SU-DHL-6 (cell line): ENCODE measurements around the gene NXT1.

Source experiments
- EZH2phosphoT487 ChIP-seq: fragments of 200-600 bp; sonication (generic), shearing (Covaris generic); conservative IDR thresholded peaks from 2 replicates; pipeline ENCODE4 v1.6.1; 2018; ENCODE audit warnings: mild to moderate bottlenecking, antibody characterized with exemption, low read length, moderate library complexity, mixed read lengths
- TF ChIP-seq, protein P1 (sequence below): fragments of 200-600 bp; sonication (generic); IDR thresholded peaks from one replicate; pipeline ENCODE4 v1.5.1; 2017; ENCODE audit warnings: antibody characterized with exemption, mild to moderate bottlenecking, low read length, moderate library complexity; ENCODE audit not compliant: insufficient read depth, poor library complexity, severe bottlenecking

DNA sequence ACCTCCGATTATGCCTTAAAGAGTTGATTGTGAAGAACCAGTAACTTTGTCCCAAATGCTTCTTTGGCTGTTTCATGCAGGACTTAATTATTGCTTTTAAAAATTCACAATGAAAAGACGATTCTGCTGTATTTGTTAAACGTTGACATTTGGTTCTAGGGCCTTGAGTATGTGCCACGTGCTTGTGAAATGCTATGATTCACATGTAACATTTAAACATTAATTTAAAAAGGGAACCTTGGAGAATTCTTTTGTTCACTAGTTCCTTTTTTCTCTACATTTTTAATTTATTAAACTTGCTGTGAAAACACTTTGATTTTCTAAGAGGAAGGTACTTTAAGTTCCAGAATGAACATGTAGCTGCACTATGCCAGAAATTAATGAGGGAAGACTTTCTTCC is 20.9 kb downstream of the NXT1 start:
- TF ChIP-seq, protein P1, sequence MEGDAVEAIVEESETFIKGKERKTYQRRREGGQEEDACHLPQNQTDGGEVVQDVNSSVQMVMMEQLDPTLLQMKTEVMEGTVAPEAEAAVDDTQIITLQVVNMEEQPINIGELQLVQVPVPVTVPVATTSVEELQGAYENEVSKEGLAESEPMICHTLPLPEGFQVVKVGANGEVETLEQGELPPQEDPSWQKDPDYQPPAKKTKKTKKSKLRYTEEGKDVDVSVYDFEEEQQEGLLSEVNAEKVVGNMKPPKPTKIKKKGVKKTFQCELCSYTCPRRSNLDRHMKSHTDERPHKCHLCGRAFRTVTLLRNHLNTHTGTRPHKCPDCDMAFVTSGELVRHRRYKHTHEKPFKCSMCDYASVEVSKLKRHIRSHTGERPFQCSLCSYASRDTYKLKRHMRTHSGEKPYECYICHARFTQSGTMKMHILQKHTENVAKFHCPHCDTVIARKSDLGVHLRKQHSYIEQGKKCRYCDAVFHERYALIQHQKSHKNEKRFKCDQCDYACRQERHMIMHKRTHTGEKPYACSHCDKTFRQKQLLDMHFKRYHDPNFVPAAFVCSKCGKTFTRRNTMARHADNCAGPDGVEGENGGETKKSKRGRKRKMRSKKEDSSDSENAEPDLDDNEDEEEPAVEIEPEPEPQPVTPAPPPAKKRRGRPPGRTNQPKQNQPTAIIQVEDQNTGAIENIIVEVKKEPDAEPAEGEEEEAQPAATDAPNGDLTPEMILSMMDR: no peak
- no peak for TF ChIP-seq EZH2phosphoT487
